H1 (cell line): ENCODE measurements around the gene LY6G6C. TPM values are rescaled to one million over a fixed set of nuclear protein-coding genes. Genes with fewer than 3 reads are reported as not detected.

Experiments used
- ASH2L ChIP-seq: fragments of 200-600, 300-600 bp; sonication (generic); IDR thresholded peaks from one replicate; pipeline ENCODE4 v1.7.1; 2017; ENCODE audit warnings: low read length
- ATF2 ChIP-seq: IDR thresholded peaks from 2 replicates; pipeline ENCODE4 v1.6.1; 2012; ENCODE audit warnings: low read length, inconsistent platforms
- CBX8 ChIP-seq: fragments of 300-800, 300-1000 bp; sonication (generic); IDR thresholded peaks from 2 replicates; pipeline ENCODE4 v1.7.1; 2016; ENCODE audit warnings: low read depth, low read length, borderline replicate concordance
- CHD1 ChIP-seq: IDR thresholded peaks from 2 replicates; pipeline ENCODE4 v1.6.1; 2012; ENCODE audit warnings: low read depth, low read length, improper control_type of control experiment
- CREB1 ChIP-seq: IDR thresholded peaks from 2 replicates; pipeline ENCODE4 v1.6.1; 2012; ENCODE audit warnings: inconsistent platforms
- CTBP2 ChIP-seq: IDR thresholded peaks from 2 replicates; pipeline ENCODE4 v1.7.0; 2011; ENCODE audit warnings: borderline replicate concordance, mild to moderate bottlenecking, moderate library complexity, mixed read lengths, low read length; ENCODE audit not compliant: insufficient read depth, insufficient read length
- HDAC6 ChIP-seq: IDR thresholded peaks from one replicate; pipeline ENCODE4 v1.7.1; 2012; ENCODE audit warnings: low read depth, mild to moderate bottlenecking, inconsistent platforms, low read length, moderate library complexity
- JUND ChIP-seq: IDR thresholded peaks from 2 replicates; pipeline ENCODE4 v1.6.1; 2011; ENCODE audit warnings: mild to moderate bottlenecking, improper control_type of control experiment, low read length
- KDM5A ChIP-seq: fragments of 200-600 bp; IDR thresholded peaks from 2 replicates; pipeline ENCODE4 v1.7.1; 2012; ENCODE audit warnings: mild to moderate bottlenecking, low read length, inconsistent platforms, mixed read lengths
- PHF8 ChIP-seq: fragments of 200-600 bp; sonication (generic); conservative IDR thresholded peaks from 2 replicates; pipeline ENCODE4 v1.7.1; 2012; ENCODE audit warnings: low read depth, mild to moderate bottlenecking, inconsistent platforms, low read length, moderate library complexity
- POLR2AphosphoS5 ChIP-seq: IDR thresholded peaks from 2 replicates; pipeline ENCODE4 v1.6.1; 2011; ENCODE audit warnings: low read depth, low read length
- RBBP5 ChIP-seq: IDR thresholded peaks from 2 replicates; pipeline ENCODE4 v1.7.1; 2012; ENCODE audit warnings: low read depth, mild to moderate bottlenecking, inconsistent platforms, low read length, moderate library complexity, borderline replicate concordance
- RNF2 ChIP-seq: fragments of 200-900, 300-1000 bp; sonication (generic); IDR thresholded peaks from 2 replicates; pipeline ENCODE4 v1.7.1; 2016; ENCODE audit warnings: borderline replicate concordance, low read depth, mild to moderate bottlenecking, antibody characterized with exemption, low read length; ENCODE audit not compliant: poor library complexity, severe bottlenecking; ENCODE audit errors: missing control alignments
- SAP30 ChIP-seq: fragments of 300-600 bp; sonication (generic); IDR thresholded peaks from 2 replicates; pipeline ENCODE4 v1.7.1; 2012; ENCODE audit warnings: low read length, moderate library complexity, mild to moderate bottlenecking, inconsistent platforms; ENCODE audit not compliant: insufficient read depth, insufficient replicate concordance
- TAF1 ChIP-seq: IDR thresholded peaks from 2 replicates; pipeline ENCODE4 v1.6.1; 2011; ENCODE audit warnings: mild to moderate bottlenecking, low read depth, low read length
- YY1 ChIP-seq: IDR thresholded peaks from 2 replicates; pipeline ENCODE4 v1.6.1; 2011; ENCODE audit warnings: low read depth, mild to moderate bottlenecking, low read length
- polyA plus RNA-seq, 7 experiments: library from polyadenylated mRNA; depleted of rRNA in 3 of 7; stranded (reverse) in 5 of 7; unstranded in 2 of 7; fragments of >200 nt in 5 of 7; fragments of 200-250 nt in 2 of 7; gene quantifications; 1 replicate in 5 of 7; 2 replicates in 1 of 7; 4 replicates in 1 of 7; pipeline versions ENCODE4 v1.2.1 to v1.2.3, GENCODE V29; 2011 to 2013; ENCODE audit warnings: missing spikeins in 2 of 7, mixed read lengths in 2 of 7
- total RNA-seq: library from RNA; stranded (reverse); fragmentation: NEBNext Ultra II Directional; extraction: Animal tissue kit (Norgen Biotek cat#: 25700); gene quantifications from 2 replicates; pipeline ENCODE4 v1.2.1, GENCODE V29; 2021
- TF ChIP-seq, protein P1 (sequence below), 3 experiments: IDR thresholded peaks; 1 replicate in 2 of 3; 2 replicates in 1 of 3; pipeline versions ENCODE4 v1.5.1 to v1.6.1; 2011; ENCODE audit warnings: low read length in 3 of 3, mild to moderate bottlenecking in 3 of 3, inconsistent platforms in 2 of 3, low read depth in 1 of 3, moderate library complexity in 1 of 3; ENCODE audit not compliant: insufficient read depth in 1 of 3; ENCODE audit errors: control extremely low read depth in 1 of 3

LY6G6C gene
- total and polyA plus RNA-seq, 2 of the 8 experiments (the other 6 are each of a cell fraction or from before 2014, with no cell fraction given) = 0.23 TPM; not detected in 1

DNA sequence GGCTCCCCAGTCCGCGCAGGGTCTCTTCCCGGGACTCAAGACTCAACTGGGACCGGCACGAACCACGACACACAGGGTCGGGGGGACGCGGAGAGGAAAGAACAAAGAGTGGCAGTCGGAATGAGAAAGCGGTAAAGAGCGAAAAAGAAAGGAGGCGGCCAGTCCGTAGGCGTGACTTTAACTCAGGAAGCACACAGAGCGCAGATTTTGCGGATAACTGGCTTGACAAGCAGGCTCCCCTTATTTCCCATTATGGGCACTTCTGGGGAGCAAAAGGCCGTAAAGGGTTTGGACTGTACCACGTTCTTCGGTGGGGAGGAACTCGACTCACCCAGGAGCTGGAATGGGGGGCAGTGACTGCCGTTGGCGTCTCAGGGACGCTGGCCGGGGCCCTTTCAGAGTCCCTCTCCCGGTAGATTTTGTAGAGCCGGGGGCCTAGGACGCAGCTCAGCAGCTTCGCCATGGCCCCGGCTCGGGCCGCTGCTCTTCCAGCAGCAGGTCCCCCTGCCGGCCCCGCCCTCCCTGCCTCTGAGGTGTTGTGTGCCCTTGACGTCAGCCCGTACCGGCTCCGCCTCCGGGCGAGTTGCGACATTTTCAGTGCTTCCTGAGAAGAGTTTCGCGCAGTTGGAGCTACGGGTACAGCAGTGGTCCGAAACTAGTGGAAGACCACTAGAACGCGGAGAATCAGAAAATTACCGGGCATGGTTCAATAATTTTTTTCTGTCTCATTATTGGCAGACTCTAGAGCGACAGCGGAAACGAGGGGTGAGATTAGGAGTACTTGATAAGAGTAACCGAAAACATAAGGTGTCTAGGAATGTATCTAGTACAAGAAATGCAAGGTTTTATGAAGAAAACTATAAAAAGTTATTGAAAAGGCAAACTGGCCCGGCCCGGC is 18.5 kb downstream of the LY6G6C start, which contains the start of gene ABHD16A (continued):
- TF ChIP-seq SAP30 (peak; percentile 92), RNF2 (no peak), CHD1 (peak; percentile 92), ASH2L (peak; percentile 58), CTBP2 (no peak), POLR2AphosphoS5 (no peak), ATF2 (peak; percentile 83), JUND (peak; percentile 83; the same call in 1 of the 2 replicates), CBX8 (no peak), YY1 (peak; percentile 53; the same call in 1 of the 2 replicates), KDM5A (0 out of 2 replicates have a peak, but pooled peaks have one; percentile 19), PHF8 (peak; percentile 96), HDAC6 (no peak), RBBP5 (0 out of 2 replicates have a peak, but pooled peaks have one; percentile 11), CREB1 (peak; percentile 93), TAF1 (peak; percentile 69)
- TF ChIP-seq, protein P1, sequence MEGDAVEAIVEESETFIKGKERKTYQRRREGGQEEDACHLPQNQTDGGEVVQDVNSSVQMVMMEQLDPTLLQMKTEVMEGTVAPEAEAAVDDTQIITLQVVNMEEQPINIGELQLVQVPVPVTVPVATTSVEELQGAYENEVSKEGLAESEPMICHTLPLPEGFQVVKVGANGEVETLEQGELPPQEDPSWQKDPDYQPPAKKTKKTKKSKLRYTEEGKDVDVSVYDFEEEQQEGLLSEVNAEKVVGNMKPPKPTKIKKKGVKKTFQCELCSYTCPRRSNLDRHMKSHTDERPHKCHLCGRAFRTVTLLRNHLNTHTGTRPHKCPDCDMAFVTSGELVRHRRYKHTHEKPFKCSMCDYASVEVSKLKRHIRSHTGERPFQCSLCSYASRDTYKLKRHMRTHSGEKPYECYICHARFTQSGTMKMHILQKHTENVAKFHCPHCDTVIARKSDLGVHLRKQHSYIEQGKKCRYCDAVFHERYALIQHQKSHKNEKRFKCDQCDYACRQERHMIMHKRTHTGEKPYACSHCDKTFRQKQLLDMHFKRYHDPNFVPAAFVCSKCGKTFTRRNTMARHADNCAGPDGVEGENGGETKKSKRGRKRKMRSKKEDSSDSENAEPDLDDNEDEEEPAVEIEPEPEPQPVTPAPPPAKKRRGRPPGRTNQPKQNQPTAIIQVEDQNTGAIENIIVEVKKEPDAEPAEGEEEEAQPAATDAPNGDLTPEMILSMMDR (IDR thresholded peaks at IDR 0.05; ENCODE audit: control extremely low read depth in 1 of 3, insufficient read depth in 1 of 3, low read depth in 1 of 3, low read length in 3 of 3) = no peak
